Non-pigmented ciliary epithelial cell (primary cell): ENCODE results near the gene RAMAC.
"Not testable (repeated sequence)": the region's sequence is repeated elsewhere in the genome, so short reads cannot be mapped to it uniquely, and the experiment has no call there.

ENCODE experiments used
- DNase-seq: peaks from one replicate; pipeline ENCODE4 v3.0.0-alpha.2; 2010; ENCODE audit warnings: low read depth

Gene RAMAC

GRCh38 chr15:83014205-83014653, 28.2 kb downstream of the RAMAC start:
- no peak for DNase-seq

GRCh38 chr15:83015361-83015760, 29.4 kb downstream of the RAMAC start:
- DNase-seq = no peak

- no peak for DNase-seq
Measured at GRCh38 chr15:83016906-83017305, 30.9 kb downstream of the RAMAC start.

GRCh38 chr15:83018436-83018835, 32.4 kb downstream of the RAMAC start:
- no peak for DNase-seq

GRCh38 chr15:83030021-83030420, 44.0 kb downstream of the RAMAC start:
- no peak for DNase-seq

- DNase-seq = not testable (repeated sequence)
Measured at GRCh38 chr15:83031234-83031633, 45.2 kb downstream of the RAMAC start.

GRCh38 chr15:83036253-83036652, 50.2 kb downstream of the RAMAC start:
- no peak for DNase-seq

- no peak for DNase-seq
Measured at GRCh38 chr15:83039206-83039605, 53.2 kb downstream of the RAMAC start.
